ENCODE measurements around the gene KDM2A. TPM values are rescaled to one million over a fixed set of nuclear protein-coding genes. Genes with fewer than 3 reads are reported as not detected.
"Not testable (repeated sequence)": the region's sequence is repeated elsewhere in the genome, so short reads cannot be mapped to it uniquely, and the experiment has no call there.

KDM2A gene
- total RNA-seq, 1 donor from 2014 or later: 39.0 TPM

DNA sequence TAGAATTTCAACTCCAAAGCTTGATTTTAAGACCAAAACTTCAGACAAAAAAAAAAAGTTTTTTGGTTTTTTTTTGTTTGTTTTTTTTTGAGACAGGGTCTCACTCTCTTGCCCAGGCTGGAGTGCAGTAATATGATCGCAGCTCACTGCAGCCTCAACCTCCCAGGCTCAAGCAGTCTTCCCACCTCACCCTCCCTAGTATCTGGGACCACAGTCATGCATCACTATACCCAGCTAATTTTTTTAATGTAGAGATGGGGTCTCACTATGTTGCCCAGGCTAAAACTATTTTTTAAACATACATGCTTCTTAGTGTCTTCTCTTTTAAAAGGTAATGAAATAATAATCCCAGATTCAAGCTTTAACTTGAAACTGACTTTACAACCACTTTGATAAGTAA, 111.8 kb downstream of the KDM2A start:
- no peak for ATAC-seq

DNA sequence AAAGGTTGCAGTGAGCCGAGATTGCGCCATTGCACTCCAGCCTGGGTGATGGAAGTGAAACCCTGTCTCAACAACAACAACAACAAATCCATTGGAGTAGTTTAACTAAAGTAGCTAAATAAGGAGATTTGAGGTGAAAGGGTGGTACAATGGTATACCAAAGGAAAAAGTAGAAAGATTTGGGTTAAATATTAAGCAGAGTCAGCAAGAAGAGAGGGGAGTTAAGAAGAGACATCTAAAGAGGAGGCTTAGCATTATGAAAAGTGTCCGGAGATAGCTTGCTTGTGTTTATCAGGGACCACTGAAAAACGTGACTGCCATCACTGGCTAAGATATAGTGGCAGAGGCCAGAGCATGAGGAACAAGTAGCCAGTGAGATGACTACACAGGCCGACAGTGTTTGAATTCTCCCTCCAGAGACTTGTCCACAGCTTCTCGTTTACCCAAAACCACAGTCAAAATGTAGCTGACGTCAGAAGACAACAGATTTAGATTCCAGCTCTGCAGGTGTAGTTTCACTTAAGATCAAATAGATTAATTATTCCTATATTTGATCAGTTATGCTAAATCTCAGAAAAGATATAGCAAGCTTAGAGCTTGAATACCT, 114.6 kb downstream of the KDM2A start:
- ATAC-seq (no peak), DNase-seq (ENCODE audit: low spot score) (no peak)

More for the DNA sequence above, 111.8 kb downstream of the KDM2A start:
- no peak for DNase-seq (ENCODE audit: low spot score)

DNA sequence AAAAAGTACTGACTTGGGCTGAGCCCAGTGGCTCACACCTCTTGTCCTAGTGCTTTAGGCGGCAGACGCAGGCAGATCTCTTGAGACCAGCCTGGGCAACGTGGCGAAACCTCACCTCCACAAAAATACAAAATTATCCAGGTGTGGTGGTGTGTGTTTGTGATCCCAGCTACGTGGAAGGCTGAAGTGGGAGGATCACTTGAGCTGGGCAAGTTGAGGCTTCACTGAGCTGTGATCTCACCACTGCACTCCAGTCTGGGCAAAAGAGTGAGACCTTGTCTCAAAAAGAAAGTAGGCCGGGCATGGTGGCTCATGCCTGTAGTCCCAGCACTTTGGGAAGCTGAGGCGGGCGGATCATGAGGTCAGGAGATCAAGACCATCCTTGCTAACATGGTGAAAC, 115.5 kb downstream of the KDM2A start:
- ATAC-seq: not testable (repeated sequence)

DNA sequence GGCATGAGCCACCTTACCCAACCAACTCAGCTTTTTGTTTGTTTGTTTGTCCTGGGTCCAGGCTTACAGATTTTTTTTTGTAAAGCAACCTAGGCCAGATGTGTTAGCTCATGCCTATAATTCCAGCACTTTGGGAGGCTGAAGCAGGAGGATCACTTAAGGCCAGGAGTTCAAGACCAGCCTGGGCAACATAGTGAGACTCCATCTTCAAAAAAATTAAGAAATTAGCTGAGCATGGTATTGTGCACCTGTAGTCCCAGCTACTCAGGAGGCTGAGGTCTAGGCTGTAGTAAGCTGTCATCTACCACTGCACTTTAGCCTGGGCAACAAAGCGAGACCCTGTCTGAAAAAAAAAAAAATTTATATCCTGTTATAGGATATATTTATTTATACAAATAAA, 118.5 kb downstream of the KDM2A start:
- ATAC-seq: no peak
- DNase-seq (ENCODE audit: low spot score): no peak

More for the DNA sequence above, 115.5 kb downstream of the KDM2A start:
- DNase-seq (ENCODE audit: low spot score): not testable (repeated sequence)

DNA sequence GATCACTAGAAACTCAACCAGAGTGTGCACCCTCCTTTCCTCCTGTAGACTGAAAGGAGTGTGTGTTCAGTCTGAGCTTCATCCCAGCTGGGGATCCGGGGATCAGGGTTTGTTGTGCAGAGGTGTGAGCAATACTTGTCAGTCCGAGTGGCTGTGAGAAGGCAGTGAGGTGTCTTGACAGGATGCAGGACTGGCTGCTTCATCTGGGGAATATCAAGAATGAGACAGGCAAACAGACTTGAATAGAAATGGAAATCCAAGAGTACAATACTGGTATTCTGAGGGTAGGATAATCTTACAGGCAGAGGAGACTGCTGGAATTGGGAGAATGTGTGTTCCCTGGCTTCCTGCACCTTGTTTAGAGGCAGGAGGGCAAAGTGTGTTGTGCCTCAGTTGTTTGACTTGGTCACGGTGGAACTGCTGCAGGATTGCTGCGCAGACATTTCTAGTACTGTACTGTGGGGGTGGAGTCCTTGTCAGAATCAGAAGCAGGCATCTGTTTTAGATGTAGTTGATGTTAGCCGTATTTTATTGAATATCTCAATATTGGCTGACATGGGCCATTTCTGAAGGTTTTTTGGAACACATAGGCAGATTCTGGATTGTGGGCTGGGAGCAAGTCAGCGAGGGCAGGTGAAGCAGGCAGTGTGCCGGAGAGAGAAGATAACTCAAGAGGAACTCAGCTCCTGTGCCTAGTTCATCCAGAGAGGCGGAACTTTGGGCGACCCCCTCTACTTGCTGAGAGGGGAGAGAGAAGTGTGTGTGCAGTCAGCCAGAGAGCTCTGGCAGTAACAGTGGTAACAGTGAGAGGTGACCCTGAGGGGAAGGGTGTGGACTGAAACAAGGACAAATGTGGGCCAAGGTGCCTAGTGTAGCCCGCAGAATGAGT, 120.1 kb downstream of the KDM2A start:
- ATAC-seq (no peak), DNase-seq (ENCODE audit: low spot score) (no peak)

DNA sequence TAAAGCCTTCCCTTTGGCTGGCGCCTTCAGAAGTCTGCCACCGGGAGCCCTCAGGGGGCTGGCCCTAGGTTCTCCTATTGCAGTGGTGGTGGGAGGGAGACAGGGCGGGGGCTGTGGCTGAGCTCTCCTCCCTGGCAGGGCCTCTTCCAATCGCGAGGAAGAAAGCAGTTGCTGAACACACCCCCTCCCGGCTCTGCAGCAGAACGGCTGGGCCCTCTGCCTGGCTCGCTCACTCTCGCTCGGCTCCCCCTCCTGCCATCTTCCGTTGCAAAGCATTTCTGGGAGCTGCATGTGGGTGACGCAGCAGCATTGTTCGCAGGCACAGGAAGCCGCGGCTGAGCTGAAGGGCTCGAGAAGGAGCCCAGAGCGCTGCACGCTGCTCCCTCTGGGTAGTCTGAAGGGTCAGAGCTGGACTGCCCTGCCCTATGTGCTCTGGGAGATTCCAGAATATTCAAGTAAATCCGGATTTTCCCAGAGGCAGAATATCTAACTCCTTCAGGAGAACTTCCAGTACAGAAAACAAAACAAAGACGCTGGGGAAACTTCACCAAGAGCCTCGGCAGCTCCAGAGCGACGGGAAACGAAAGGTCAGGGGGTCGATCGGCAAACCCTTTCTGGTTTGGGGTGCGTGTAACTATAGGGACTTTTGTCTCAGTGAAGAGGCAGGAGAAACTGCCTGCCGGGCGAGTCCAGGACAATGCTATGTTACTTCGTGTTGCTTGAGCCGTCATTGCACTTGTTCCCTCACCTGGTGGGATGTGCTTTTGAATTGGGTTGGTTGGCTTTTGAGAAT, 120.9 kb downstream of the KDM2A start:
- DNase-seq (ENCODE audit: low spot score) (peak; percentile 97), ATAC-seq (peak; percentile 94)

DNA sequence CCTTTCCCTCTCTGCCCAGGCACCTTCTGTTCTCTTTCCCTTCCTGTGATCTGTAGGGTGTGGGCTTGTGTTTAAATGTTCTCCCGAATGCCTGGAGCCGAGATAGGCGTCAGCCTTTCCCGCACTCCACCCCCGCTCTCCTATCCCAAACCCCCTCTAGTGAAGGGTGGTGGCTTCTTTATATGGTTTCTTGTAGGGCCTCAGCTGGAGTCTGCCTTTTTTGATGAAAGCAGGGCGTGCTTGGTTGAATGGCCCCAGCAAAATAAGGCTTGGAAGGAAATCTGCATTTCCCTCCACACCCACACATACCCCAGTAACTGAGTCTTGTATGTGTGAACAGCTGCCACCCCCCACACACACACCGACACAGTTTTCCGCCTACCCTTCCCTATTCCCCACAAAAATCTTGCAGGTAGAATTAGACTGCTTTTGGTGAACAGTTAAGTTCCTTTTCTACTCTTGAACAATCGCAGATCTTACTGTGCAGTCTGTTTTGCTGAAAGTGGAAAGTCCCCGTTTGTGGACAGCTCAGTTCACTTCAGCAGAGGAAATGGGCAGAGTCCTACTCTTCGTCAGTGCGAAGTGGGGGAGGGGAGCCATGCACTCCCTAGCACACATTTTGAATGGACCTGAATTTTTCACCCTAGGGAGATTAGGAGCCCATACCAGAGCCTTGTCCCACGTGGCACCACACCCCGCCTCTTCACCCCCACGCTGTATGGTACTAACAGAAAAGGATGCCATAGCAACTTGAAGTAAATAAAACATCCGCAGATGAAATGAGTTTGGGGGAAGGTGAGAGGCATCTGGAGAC, 121.7 kb downstream of the KDM2A start:
- peak; percentile 57 for ATAC-seq
- peak; percentile 75 for DNase-seq (ENCODE audit: low spot score)

DNA sequence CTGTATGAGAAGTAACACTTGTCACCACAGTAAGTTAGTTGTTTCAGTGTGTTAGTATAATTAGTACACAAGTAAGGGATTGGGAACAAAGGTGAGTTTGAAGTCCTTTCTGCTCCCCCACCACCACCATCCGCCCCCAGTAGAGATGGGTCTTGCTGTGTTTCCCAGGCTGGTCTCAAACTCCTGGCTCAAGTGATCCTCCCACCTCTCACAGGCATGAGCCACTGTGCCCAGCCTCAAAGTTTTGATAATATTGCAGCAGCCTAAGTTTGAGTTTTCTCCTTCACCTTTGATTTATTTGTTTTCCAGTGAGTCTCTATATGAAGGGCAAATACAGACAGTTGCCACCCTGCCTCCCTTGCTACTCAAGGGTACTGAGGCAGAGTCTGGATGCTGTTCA, 123.5 kb downstream of the KDM2A start:
- ATAC-seq: no peak
- DNase-seq (ENCODE audit: low spot score): no peak

DNA sequence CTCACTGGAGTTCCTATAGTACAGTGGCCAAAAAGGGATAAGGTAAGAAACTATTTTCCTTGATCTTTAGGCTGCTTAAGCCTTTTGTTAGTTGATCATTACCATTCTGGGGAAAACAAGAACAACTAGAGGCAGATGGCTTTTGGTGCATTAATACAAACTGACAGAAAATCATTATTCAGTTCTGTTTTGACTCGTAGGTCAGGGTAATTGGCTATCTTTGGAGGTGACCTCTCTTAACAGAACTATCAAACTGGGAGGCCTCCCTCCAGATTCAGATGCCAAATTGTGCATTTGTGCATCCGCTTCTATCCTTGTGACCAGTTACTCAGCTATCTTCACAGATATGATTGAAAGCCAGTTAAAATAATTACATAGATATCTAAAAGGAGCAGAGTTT, 124.0 kb downstream of the KDM2A start:
- ATAC-seq (no peak), DNase-seq (ENCODE audit: low spot score) (no peak)

DNA sequence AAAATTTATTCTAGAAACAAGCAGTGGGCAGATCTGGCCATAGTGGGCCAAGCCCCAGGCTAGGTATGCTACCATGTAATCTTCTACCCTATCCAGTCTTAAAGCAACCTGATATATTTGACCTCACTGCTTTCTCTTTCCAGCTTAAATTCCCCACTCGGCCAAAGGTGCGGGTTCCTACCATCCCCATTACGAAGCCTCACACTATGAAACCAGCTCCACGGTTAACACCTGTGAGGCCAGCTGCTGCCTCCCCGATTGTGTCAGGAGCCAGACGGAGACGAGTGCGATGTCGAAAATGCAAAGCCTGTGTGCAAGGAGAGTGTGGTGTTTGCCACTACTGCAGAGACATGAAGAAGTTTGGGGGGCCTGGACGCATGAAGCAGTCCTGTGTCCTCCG, 126.0 kb downstream of the KDM2A start:
- ATAC-seq: no peak

DNA sequence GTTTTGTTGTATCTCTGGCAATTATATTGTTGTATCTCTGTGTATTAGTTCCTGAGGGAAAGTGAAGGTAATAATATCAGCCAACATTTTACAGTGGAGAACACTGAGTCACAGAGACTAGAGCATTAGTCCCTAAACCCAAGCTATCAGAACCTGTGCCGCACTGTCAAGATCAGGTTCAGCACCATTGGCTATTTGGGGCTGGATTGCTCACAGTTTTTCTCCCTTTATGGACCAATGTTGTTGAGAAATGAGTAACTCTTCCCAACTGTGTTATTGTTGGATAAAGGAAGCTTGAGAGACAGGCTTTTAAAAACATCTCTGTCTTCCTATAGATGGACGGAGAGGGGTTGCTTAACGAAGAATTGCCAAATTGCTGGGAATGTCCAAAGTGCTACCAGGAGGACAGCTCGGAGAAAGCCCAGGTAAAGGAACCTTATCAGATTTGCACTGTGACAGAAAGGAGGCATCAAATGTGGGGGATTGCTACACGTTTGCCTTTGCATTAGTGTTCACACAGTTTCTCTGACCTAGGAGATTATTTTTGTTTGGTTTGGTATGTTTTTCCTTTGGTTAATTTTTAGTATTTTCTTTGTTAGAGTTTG, 129.0 kb downstream of the KDM2A start:
- ATAC-seq: peak; percentile 13
- no peak for DNase-seq (ENCODE audit: low spot score)

More for the DNA sequence above, 126.0 kb downstream of the KDM2A start:
- DNase-seq (ENCODE audit: low spot score): no peak

DNA sequence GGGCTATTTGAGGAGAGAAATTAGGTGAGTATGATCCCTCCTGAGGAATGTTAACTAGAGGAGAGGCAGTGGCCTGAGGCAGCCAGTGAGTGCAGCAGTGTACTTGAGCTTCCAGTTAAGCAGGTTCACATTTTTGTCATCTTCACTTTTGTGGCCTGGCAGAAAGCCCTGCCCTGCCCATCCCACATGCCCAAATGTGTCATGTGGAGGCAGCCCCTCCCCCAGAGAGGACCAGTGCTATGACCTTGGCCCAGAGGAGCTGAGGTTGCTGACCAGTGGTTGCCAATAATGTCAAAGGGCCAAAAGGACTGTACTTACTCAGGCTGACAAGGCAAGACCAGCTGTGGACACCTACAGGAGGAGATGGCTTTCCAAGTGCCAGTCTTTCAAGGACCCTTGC, 129.6 kb downstream of the KDM2A start:
- peak; percentile 91 for ATAC-seq

DNA sequence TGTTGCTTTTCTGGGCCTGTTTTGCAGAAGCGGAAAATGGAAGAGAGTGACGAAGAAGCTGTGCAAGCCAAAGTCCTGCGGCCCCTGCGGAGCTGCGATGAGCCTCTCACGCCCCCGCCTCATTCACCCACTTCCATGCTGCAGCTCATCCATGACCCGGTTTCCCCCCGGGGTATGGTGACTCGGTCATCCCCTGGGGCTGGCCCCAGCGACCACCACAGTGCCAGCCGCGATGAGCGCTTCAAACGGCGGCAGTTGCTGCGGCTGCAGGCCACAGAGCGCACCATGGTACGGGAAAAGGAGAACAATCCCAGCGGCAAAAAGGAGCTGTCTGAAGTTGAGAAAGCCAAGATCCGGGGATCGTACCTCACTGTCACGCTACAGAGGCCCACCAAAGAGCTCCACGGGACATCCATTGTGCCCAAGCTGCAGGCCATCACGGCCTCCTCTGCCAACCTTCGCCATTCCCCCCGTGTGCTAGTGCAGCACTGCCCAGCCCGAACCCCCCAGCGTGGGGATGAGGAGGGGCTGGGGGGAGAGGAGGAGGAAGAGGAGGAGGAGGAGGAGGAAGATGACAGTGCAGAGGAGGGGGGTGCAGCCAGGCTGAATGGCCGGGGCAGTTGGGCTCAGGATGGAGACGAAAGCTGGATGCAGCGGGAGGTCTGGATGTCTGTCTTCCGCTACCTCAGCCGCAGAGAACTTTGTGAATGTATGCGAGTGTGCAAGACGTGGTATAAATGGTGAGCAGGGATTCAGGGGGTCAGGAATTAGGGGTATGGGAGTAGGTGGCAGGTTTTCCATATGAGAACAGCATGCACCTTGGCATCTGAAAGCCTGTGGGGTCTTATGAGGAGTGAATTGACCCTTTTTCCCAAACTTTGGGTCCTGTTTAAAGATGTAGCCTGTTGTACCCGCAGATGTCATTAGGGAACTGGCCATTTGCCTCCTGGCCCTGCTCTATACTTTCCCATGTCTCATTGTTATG, 131.3 kb downstream of the KDM2A start:
- no peak for ATAC-seq
- DNase-seq (ENCODE audit: low spot score): no peak

More for the DNA sequence above, 129.6 kb downstream of the KDM2A start:
- DNase-seq (ENCODE audit: low spot score): peak; percentile 95

DNA sequence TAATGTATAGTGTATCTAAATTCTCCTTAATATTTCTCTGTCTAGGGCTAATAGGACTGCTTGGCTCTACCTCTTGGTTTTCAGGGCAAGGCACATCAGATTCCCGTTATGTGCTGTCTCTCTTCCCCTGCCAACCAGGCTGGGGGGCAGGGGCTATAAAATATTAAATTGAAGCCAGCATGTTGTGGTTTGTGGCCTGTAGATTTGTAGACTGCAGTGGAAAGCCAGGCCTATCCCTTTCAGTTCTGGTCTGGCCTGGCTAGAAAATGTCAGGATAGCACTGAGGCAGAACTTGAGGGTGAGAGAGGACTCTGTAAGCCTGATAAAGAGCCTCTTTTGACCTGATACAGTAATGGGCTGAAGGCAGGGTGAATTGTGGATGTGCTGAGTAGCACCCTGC, 132.8 kb downstream of the KDM2A start:
- ATAC-seq (no peak), DNase-seq (ENCODE audit: low spot score) (no peak)

DNA sequence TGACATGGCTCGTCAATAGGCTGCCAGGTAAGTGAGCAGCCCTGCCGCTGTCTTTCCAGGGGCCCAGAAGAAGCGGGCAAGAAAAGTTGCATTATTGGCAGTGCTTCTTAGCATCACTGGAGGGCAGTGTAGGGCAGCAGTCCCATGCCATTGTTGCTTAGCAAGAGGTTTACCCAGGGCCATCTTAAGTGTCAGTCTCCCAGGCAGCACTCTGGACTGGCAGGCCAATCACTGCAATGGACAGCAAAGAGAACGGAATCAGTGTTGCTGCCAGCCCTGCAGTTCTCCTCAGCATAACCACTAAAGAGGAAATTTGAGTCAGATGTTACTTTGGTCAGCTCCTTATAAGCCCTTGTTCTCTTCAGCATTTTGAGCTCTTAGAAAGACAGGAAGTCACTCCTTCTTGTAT, 133.8 kb downstream of the KDM2A start:
- ATAC-seq (peak; percentile 24), DNase-seq (ENCODE audit: low spot score) (no peak)

DNA sequence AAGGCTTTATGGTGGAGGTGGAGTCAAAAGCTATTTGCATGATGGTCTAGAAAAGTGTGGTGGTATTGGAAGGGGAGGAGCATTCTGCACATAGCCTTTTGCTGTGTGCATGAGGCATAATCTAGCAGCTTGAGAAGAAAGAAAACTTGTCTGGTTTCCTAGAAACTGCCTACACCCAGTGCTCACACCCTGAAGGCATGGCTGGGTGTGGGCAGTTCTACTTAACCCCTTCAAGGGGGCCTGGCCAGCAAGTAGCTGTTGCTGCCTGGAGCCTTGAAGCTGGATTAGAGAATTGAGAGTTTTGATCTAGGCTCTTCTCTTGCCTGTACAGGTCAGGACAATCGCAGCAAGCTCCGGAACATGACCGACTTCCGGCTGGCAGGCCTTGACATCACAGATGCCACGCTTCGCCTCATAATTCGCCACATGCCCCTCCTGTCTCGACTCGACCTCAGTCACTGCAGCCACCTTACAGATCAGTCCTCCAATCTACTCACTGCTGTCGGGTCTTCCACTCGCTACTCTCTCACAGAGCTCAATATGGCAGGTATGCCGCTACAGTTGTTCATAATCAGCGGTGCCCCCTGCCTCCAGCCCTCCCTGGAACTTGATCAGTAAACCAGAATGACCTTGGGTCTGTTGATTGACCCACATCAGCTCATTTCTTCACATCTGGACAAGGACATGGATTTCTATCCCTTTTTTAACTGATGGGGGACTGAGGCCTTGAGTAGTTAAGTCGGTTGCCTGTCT, 135.0 kb downstream of the KDM2A start:
- ATAC-seq: no peak
- peak; percentile 41 for DNase-seq (ENCODE audit: low spot score)

DNA sequence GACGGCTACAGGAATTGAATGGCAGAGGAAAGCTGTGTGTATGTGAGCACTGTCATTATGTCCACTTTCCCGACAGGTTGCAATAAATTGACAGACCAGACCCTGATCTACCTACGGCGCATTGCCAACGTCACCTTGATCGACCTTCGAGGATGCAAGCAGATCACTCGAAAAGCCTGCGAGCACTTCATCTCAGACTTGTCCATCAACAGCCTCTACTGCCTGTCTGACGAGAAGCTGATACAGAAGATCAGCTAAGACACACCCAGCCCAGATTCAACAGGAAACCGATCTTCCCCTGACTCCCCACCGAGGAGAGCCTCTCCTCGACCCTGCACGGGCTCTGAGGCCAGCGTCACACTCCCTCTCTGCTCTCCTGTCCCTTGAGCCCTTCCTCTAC, 135.7 kb downstream of the KDM2A start:
- DNase-seq (ENCODE audit: low spot score) (peak; percentile 39), ATAC-seq (no peak)

DNA sequence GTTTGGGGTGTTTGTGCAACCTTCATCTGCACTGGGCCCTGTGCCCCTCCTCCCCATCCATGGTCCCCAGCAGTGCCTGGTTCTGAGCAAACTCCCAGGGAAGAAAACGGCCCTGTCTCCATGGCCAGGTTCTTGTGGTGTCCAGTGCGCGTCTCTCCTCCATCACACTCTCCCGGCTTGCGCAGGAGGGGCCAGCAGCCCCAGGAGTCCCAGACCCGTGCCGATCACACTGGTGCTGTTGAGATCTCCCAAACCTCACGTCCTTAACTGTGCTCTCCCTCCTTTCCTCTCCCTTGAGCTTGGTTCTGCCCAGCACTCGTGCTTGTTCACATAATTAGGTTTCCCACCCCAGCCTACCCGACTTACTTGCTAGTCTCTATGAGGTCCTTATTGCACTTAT, 136.3 kb downstream of the KDM2A start:
- ATAC-seq (no peak), DNase-seq (ENCODE audit: low spot score) (peak; percentile 44)
